DOHH2 (cell line): Measurements from ENCODE around the gene COPG1.
A peak's percentile ranks its signal among the peaks of the same experiment; 100 is the strongest.

ENCODE experiments used
- H3F3A ChIP-seq: fragments of 200-600 bp; sonication (generic), shearing (Covaris generic); 2 replicates; pipeline ENCODE4 v1.6.0; 2016; ENCODE audit warnings: antibody characterized with exemption, mild to moderate bottlenecking; ENCODE audit not compliant: control insufficient read depth, insufficient read depth
- H3K27ac ChIP-seq: fragments of 200-600 bp; sonication (generic); 2 replicates; pipeline ENCODE4 v1.5.1; 2014; ENCODE audit warnings: low read depth, mild to moderate bottlenecking, low read length, moderate library complexity
- H3K27me3 ChIP-seq: fragments of 200-600 bp; sonication (generic); 2 replicates; pipeline ENCODE4 v1.6.1; 2014; ENCODE audit warnings: mild to moderate bottlenecking, low read length, mixed read lengths; ENCODE audit not compliant: control insufficient read depth
- H3K36me3 ChIP-seq: fragments of 200-600 bp; sonication (generic); 2 replicates; pipeline ENCODE4 v1.6.1; 2014; ENCODE audit warnings: mild to moderate bottlenecking, low read length, moderate library complexity, mixed read lengths; ENCODE audit not compliant: control insufficient read depth
- H3K4me1 ChIP-seq: fragments of 200-600 bp; sonication (generic); 2 replicates; pipeline ENCODE4 v1.6.1; 2014; ENCODE audit warnings: mild to moderate bottlenecking, low read length, mixed read lengths; ENCODE audit not compliant: control insufficient read depth
- H3K4me2 ChIP-seq: fragments of 200-600 bp; sonication (generic); 2 replicates; pipeline ENCODE4 v1.6.0; 2014; ENCODE audit warnings: mild to moderate bottlenecking, low read length, moderate library complexity
- H3K4me3 ChIP-seq: fragments of 200-600 bp; sonication (generic); 2 replicates; pipeline ENCODE4 v1.5.1; 2014; ENCODE audit warnings: mild to moderate bottlenecking, low read length, mixed read lengths
- H3K79me2 ChIP-seq: fragments of 200-600 bp; sonication (generic); 2 replicates; pipeline ENCODE4 v1.6.1; 2014; ENCODE audit warnings: mild to moderate bottlenecking, low read length, mixed read lengths; ENCODE audit not compliant: control insufficient read depth
- H3K9me2 ChIP-seq: fragments of 200-600 bp; sonication (generic); replicated peaks from 2 replicates; pipeline ENCODE4 v1.6.1; 2014; ENCODE audit warnings: mild to moderate bottlenecking, low read length, mixed read lengths; ENCODE audit not compliant: control insufficient read depth
- H3K9me3 ChIP-seq: fragments of 200-600 bp; sonication (generic); 2 replicates; pipeline ENCODE4 v1.6.1; 2014; ENCODE audit warnings: antibody characterized with exemption, low read length, mixed read lengths; ENCODE audit not compliant: control insufficient read depth, insufficient read depth
- H4K20me1 ChIP-seq: fragments of 200-600 bp; sonication (generic); 2 replicates; pipeline ENCODE4 v1.6.0; 2014; ENCODE audit warnings: low read depth, mild to moderate bottlenecking, antibody characterized with exemption, low read length, moderate library complexity; ENCODE audit not compliant: control insufficient read depth, insufficient read depth
- CTCF ChIP-seq: fragments of 200-600 bp; sonication (generic); IDR thresholded peaks from one replicate; pipeline ENCODE4 v1.5.1; 2014; ENCODE audit warnings: antibody characterized with exemption, mild to moderate bottlenecking, low read depth, low read length; ENCODE audit not compliant: poor library complexity, severe bottlenecking
- EZH2phosphoT487 ChIP-seq: fragments of 200-600 bp; sonication (generic); IDR thresholded peaks from 2 replicates; pipeline ENCODE4 v1.6.1; 2017; ENCODE audit warnings: borderline replicate concordance, mild to moderate bottlenecking, antibody characterized with exemption, low read length, moderate library complexity, mixed read lengths

Gene COPG1

DNA sequence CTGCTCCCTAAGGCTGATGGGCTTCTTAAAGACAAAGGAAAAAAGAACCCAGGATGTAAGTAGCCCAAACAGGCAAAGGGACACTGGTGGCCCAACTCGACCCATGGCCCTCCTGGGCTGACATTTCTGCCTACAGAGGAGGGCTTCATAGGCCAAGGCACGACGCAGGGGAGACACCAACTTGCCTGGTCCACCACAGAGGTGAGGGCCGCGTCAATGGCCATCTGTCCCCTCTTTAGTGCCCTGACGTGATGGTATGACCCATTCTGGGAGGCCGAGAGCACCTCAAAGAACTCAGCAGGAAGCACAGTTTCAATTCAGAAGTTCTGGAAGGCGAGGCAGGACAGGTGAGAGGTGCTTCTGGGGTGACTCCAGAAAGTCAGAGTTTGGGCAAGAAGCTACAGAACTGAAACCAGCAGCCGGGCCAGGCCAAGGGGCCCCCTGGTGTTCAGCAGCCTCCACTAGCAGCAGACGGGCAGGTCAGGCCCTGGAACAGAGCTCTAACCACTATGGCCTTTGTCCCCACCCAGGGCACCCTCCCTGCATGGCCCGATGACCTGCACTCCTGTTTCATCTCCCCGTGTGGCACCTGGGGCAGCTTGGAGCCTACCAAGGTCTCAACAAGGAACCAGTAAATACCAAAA, 74.4 kb downstream of the COPG1 start:
- Histone ChIP-seq H3K4me2 (no peak overlapping the region), H3K79me2 (no peaks in the 10 kb centered on the region), H3K4me3 (no peak overlapping the region), H3K4me1 (no peaks in the 10 kb centered on the region), H3K9me2 (no peaks in the 10 kb centered on the region), H3K27ac (no peak overlapping the region), H3K36me3 (no peaks in the 10 kb centered on the region), H3K27me3 (no peaks in the 10 kb centered on the region), H3F3A (no peaks in the 10 kb centered on the region), H3K9me3 (no peaks in the 10 kb centered on the region), H4K20me1 (no peaks in the 10 kb centered on the region)
- TF ChIP-seq CTCF (peak; percentile 43), EZH2phosphoT487 (no peak)

DNA sequence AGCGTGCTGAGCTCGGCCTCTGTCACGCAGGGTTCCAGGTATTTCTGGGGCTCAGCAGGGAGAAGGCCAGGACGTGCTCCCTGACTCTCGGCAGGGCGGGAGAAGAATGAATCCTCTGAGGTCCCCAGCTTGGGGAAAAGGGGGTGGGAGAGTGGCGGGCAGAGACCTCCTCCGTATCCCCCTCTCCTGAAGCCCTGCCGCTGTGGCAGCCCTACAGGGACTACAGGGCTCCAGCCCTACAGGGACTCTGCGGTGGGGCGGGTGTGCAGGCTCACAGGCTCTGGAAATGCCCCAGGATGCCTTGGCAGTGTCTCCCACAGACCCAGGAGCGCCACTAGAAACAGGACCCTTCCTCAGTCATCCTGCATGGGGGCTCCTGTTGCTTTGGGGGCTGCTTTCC, 75.4 kb downstream of the COPG1 start:
- Histone ChIP-seq H3K79me2 (no peaks in the 10 kb centered on the region), H3K27ac (no peak overlapping the region), H4K20me1 (no peaks in the 10 kb centered on the region), H3K4me2 (no peak overlapping the region), H3K27me3 (peaks cover under 1% of the 10 kb centered on the region; the same call in 1 of the 2 replicates), H3K36me3 (no peaks in the 10 kb centered on the region), H3F3A (no peaks in the 10 kb centered on the region), H3K4me3 (no peak overlapping the region), H3K9me2 (no peaks in the 10 kb centered on the region), H3K9me3 (no peaks in the 10 kb centered on the region), H3K4me1 (no peaks in the 10 kb centered on the region)
- no peak for TF ChIP-seq CTCF
- no peak for TF ChIP-seq EZH2phosphoT487

DNA sequence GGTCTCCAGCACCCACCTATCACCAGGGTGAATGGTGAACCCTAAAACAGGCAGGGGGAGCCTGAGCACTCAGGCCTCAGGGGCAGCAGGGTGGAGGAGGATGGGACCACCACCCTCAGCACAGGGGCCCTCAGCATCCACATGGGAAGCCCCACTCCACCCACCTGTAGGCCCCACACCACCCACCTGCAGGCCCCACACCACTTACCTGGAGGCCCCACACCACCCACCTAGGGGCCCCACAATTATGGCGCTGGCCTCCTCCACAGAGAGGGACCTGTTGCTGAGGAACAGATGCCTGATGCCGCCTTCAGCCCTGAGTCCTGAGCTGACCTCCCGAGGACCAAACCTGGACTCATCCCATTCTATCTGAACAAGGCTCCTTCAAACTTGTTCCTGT, 76.0 kb downstream of the COPG1 start:
- H3F3A ChIP-seq, result no peaks in the 10 kb centered on the region
- H3K79me2 ChIP-seq, result no peaks in the 10 kb centered on the region
- H3K9me3 ChIP-seq, result no peaks in the 10 kb centered on the region
- H4K20me1 ChIP-seq, result no peaks in the 10 kb centered on the region
- H3K4me2 ChIP-seq, result no peak overlapping the region
- no peaks in the 10 kb centered on the region for H3K4me1 ChIP-seq
- H3K9me2 ChIP-seq, result no peaks in the 10 kb centered on the region
- TF ChIP-seq CTCF (no peak), EZH2phosphoT487 (no peak)
- no peak overlapping the region for H3K27ac ChIP-seq
- no peaks in the 10 kb centered on the region for H3K36me3 ChIP-seq
- H3K27me3 ChIP-seq, result peaks cover 6% of the 10 kb centered on the region; the same call in 1 of the 2 replicates
- no peak overlapping the region for H3K4me3 ChIP-seq
